Endometrial microvascular endothelial cells (primary cell): ENCODE results near the gene MITD1. TPM values are rescaled to one million over a fixed set of nuclear protein-coding genes. Genes with fewer than 3 reads are reported as not detected.
"Not testable (repeated sequence)": the region's sequence is repeated elsewhere in the genome, so short reads cannot be mapped to it uniquely, and the experiment has no call there.

Source experiments
- in situ Hi-C: cut with HindIII; loops from 2 replicates; pipeline ENCODE4 v1.10.0; 2017; ENCODE audit warnings: low sequenced_read_pairs, low pct_unique_long_range_greater_than_20kb; ENCODE audit errors: inconsistent ontology term
- total RNA-seq: library from RNA; depleted of rRNA; stranded (reverse); fragments of >200 nt; gene quantifications from one replicate; pipeline ENCODE4 v1.2.3, GENCODE V29; 2015; ENCODE audit errors: inconsistent ontology term

Gene MITD1
- 17.8 TPM for total RNA-seq

DNA sequence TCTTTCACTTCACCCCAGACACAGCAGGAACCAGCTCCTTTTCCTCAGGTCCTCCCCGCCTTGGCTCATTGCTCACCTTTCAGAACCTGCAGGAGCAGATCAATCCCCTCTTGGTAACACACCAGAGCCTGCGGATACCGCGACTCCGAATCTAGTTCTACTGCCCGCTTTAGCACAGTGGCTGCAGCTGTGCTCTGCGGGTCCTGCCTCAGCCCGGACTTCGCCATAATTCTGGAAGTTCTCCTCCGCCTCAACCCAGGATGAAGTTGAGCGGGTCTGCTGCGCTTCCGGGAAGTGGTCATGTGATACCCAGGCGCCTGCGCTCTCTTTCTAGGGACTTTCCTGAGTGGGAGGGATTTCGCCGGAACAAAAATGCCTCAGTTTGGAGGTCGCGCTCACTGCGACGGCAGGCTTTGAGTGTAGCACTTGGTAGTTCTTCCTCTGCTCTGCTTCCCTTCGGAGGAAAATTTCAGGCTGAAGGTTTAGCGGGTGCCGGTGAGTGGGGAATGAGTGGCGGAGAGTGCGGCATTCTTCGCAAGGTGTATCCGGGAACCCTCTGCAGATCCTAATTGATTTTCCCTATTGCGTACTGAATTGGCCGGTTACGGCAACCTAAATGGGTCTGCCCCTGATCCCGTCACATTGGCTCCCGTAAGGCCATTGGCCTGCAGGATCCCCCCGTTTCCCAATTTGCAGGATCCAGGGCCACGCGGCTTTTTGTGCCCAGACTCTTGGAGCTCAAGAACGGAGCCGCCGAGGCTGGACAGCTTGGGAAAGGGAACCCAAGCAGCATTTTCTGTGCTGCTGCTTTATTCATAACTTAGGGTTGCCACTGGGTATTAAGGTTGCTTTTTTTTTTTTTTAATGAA is at the start of gene MITD1, which contains the start of gene MRPL30:
TSS of gene MITD1 (minus strand) at position 304 of the 869 bp plus-strand sequence. CDS start at position 227, 77 bp downstream.
TSS of gene MRPL30 (plus strand) at position 430 of the 869 bp plus-strand sequence. CDS start 5,020 bp downstream, outside the sequence.
- in situ Hi-C loops = no loop called here

DNA sequence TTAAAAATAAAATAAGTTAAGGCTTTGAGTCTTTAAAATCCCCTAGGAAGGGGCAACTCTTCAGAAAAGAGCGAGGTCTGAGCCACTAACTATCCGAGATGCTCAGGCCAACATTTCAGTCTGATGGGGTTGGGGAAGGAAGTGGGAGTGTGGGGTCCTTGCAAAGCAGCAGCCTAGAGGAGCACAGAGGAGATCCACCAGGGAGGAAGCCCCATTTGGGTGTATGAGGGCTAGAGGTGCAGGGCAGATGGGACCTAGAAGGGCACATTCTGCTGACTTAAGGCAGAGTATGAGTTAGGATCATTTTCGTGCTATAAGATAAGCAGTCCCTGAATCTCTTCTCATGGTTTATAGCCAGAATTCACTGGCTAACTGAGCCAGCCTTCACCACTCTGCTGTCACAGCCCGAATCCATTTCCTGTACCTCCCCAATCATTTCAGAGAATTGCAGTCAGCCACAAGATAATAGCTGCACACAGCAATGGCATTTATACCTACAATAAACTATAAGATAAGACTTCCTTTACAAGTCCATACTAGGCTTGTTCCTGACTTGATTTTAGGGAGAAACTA is 37.2 kb upstream of the MITD1 start:
- in situ Hi-C loops = no loop called here

DNA sequence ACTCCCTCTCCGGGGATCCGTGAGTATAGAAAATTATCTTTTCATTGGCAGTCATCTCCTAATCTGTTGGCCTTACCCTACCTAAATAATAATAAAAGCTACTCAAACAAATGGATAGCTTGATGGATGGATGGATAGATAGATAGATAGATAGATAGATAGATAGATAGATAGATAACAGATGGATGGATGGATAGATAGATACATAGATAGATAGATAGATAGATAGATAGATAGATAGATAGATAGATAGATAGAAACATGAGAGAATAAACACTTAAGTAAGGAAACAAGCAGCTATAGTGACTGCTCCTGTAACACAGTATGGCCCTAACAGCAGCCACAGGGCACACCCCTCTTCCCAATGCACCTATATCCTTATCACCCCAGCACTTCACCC is 35.2 kb upstream of the MITD1 start:
- in situ Hi-C loops = no loop called here

DNA sequence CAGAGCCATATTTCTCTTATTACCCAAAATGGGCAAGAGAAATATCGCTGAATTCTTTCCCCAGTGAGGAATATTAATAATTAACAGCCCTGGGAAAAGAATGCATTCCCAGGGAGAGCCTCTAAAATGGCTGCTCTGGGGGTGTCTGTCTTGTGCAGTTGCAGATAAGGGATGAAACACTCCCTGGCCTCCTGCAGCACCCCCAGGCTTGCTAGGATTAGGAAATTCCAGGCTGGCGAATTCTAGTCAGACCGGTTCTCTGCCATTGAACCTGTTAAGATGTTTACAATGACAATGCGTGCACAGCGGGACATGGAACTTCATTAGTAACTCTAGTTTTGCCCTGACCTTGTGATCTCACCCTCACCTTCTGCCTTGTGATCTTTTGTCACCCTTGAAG is 24.6 kb upstream of the MITD1 start:
- in situ Hi-C loops = no loop called here

DNA sequence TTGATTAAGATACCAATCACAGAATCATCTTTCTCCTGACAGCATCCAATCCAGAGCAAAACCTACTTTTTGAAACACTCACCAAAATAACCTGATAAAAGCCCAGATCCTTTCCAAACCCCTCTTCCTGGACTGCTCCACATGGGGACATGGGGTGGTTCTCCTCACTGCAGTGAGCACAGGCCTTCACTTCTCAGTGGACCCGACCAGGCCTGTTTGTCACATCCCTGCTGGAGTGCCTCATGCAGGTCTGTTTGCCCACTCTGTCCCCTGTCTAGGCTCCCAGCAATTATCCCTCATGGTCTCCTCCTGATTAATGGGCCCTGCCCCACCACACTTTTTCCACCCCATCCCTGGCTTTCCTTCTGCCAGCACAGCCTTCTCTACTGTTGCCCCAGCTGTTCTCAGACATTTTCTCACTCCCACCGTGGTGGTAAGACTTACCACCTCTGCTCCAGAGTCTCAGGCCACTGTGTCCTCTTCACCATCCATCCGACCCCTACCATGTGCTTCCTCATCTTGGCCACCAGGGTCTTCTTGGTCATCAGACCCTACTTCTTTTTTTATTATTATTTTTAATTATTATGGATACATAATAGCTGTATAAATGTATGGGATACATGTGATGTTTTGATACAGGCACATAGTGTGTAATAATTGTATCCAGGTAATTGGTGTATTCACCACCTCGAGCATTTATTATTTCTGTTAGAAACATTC is 21.3 kb upstream of the MITD1 start:
- in situ Hi-C loops = no loop called here

DNA sequence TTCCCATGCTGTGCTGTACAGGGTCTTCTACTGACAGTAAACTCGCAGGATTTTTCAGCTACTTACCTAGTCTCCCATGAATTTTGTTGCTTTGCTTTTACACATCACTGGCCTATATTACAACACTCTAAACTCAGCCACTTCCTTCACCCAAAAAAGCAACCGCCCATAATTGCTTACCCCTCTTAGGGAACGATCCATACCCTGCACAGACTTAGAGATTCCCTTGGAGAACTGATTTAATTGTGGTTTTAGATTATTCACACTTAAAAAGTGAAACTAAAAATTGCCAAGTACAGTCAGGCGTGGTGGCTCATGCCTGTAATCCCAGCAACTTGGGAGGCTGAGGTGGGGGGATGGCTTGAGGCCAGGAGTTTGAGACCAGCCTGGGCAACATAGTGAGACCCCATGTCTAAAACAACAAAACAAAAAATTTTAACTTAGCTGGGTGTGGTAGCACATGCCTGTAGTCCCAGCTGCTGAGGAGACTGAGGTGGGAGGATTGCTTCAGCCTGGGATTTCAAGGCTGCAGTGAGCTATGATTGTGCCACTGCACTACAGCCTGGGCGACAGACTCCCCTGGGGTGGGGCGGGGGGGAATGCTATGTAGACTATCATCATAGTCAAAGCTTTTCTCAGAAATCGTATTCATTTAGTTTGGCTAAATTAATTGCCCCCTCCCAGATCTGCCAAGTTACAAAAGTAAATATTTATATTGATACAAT is 19.4 kb upstream of the MITD1 start:
- in situ Hi-C loops = no loop called here

DNA sequence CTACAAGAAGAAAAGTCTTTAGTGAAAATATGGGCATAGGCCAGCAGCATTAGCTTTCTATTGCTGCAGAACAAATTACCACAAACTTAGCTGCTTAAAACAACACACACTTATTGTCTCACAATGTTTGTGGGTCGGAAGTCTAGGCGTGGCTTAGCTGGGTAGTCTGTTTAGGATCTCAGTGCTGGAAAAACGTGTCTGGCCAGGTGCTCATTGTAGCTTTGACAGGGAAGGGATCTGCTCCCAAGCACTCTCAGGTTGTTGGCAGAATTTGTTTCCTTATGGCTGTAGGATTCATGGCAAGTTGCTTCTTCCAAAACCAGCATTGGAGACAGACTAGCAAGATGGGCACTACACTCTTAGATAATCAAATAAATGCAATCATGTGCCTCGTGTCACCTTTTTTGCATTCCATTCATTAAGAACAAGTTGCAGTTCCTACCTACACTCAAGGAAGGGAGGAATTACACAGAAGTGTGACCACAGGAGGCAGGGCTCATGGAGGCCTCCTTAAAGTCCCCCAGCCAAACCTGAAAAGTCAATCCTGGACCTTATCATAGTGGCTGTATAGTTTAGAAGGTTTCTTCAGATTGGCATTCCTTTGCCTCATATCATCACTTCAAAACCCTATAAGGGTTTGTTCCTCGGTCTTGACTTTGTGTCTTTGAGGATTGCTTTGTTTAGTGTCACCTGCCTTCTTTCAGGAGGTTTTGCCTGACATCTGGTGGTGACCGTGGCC is 17.4 kb upstream of the MITD1 start:
- in situ Hi-C loops = no loop called here

DNA sequence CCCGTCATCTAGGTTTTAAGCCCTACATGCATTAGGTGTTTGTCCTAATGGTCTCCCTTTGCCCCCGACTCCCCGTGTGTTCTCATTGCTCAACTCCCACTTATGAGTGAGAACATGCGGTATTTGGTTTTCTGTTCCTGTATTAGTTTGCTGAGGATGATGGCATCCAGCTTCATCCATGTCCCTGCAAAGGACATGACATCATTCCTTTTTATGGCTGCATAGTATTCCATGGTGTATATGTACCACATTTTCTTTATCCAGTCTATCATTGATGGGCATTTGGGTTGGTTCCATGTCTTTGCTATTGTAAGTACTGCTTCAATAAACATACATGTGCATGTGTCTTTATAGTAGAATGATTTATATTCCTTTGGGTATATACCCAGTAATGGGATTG is 11.5 kb upstream of the MITD1 start:
- in situ Hi-C loops = not testable (repeated sequence)

DNA sequence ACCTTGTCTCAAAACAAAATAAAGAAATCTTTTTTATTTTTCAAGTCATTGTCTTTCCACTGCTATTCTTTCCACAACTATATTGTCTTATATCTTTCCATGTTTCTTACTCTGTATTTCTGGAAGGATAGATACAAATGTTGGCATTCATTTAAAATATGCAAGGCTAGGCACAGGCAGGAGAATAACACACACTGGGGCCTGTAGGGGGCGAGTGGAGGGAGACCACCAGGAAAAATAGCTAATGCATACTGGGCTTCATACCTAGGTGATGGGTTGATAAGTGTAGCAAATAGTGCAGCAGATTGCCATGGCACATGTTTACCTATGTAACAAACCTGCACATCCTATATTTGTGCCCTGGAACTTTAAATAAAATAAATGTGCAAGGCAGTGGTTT is 9.7 kb upstream of the MITD1 start:
- in situ Hi-C loops = no loop called here

DNA sequence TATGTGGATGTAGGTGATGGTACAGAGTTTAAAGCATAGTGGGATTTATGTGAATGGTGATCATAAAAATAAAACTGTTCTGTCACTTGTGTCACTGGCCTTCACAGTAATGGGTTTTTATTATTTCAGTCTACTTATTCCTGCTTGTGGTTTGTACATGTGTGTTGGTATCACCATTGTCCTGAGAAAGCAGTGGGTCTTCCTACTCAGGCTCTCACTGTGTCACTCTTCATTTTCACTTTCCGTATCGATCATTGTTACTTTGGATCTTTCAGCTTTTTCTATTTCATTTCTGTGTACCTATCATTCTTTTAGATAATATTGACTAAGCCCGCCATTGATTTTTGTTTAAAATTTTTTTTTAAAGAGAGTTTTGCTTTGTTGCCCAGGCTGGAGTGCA is 7.5 kb upstream of the MITD1 start:
- in situ Hi-C loops = no loop called here

DNA sequence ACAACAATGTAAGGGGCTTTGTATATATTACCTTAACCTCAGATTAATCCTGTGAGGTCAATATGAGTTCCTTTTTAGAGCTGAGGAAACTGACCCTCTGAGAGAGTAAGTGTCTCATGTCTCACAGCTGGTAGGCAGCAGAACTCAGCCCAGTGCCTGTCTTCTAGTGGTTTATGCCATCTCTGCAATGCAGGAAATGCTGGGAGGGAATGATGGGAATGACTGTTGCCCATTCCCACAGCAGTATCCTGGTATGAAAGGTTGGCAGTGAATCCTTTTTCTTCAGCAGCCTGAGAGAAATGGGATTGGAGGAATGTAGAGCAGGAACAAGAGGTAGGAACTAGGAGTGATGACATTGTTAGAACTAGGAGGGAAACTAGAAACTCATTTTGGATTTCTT is 6.2 kb upstream of the MITD1 start:
- in situ Hi-C loops = no loop called here

DNA sequence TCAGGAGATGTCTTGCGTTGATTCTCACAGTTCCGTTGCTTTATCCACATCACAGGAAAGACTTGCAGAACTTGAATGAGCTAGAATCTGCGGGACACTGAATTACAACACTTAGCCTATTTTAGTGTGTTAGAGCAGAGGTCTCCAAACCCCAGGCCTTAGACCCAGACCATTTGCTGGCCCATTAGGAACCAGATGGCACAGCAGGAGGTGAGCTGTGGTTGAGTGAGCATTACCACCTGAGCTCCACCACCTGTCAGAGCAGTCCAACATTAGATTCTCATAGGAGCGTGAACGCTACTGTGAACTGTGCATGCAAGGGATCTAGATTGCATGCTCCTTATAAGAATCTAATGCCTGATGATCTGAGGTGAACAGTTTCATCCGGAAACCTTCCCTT is 4.0 kb upstream of the MITD1 start:
- in situ Hi-C loops = no loop called here

DNA sequence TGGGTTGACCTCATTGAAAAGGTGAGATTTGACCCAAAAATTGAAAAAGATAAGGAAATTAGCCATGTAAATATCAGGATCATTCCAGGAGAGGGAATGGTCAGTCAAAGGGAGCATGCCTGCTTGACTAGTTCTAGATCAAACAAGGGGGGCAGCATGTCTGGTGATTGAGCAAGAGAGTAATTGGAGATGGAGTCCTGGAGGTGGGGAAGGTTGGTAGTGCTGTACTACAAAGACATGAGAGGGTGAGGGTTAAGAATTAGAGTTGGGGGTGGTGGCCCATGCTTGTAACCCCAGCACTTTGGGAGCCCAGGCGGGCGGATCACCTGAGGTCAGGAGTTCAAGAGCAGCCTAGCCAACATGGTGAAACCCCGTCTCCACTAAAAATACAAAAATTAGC is 2.2 kb upstream of the MITD1 start:
- in situ Hi-C loops = no loop called here

DNA sequence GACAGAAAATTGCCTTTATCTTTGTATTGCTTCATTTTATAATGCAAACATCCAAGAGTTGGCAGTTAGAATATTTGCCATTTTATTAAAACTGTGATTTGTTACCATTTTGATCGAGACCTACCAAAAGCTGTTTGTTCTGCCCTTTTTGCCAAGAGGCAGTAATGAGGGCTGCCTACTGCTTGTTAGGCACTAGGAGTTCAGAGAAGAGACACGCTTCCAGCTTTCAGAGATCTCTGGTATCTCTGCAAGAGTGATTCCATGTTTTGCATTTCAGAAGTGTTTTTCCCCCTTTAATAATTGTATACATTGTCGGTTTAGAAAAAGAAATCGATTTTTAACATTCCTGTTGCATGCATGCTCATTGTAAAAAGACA is 754 bp upstream of the MITD1 start:
- in situ Hi-C loops = no loop called here

DNA sequence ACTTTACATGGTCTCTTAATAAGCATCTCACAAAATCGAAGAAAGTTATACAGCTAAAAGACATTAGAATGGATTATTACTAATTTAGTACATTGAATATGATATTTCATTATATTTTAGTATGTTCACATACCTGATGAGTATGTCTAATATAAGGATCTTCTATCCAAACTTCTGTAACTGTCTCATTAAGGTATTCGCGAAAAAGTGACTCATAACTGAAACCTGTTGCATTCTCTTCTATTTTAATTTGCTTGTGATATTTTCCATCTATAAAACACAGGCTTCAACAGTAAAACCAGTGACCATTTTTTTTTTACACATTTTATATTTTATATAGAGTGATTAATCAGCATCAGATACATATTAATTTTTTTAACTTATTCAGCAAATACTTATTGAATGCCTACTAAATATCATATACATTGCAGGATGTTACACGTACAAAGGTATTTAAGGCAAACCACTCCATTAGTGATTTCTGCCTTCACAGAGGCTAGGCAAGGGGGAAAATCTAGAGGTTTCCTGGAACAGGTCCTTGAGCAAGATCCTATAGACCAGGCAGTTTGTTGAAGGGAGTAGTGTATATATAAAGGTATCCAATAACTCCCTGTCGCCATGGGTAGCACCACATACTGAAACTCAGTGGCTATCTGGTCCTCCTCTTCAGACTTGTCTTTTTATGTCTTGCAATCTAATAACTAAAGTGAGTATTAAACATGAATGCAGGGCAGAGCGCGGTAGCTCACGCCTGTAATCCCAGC is 9.3 kb downstream of the MITD1 start:
- in situ Hi-C loops = no loop called here

DNA sequence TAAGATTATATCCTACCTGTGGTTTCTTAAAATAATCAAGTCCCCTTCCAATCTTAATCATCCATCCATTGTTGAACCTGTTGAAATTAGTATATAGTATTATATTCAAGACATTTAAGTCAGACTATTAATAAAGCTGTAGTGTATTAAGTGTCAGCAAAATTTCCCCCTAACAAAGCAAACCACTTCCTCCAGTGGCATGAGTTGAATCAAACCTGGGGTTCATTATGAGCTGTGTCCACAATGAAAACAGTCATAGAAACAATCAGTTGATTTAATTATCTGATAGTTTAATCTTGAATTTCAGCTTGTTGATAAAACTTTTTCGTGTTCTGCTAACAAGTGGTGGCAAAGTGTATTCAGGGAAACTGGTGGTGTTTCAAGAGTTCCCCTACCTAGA is 11.3 kb downstream of the MITD1 start:
- in situ Hi-C loops = no loop called here

DNA sequence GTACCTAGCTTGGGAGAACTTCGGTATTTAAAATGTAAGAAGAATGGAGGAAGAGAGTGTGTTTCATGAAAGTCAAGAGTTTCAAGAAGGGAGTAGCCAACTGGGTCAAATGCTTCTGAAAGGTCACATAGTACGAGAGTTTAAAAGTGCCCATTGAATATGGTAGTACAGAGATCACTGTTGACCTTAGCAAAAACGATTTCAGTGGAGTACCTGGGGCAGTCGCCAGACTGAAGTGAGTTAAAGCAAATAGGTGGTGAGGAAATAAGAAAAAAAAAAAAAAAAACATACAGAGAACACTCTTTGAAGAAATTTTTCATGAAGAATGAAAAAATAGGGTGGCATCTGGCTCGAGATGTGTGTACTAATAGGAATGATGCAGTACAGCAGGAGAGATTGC is 14.6 kb downstream of the MITD1 start:
- in situ Hi-C loops = no loop called here

DNA sequence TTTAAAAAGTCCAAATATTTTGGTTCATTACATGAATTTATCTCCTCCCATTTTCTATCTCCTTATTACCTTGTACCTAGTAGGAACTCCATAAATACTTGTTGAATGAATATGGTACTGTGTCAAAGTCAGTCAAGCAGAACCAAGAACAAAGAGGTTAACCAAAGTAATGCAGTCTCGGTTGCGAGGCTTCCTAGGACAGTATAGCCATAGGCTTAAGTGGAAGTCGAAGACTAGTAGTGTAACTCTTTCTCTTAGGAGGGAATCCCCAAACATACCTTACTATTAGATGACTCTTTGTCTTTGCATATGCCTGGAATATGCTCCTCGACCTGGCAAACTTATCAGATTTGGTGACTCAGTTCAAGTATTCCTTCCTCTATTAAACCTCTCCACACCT is 21.3 kb downstream of the MITD1 start:
- in situ Hi-C loops = no loop called here
